ENCODE data around the gene CCDC93.

GRCh38 chr2:117935954-117936353 is 77.9 kb downstream of the CCDC93 start:
- TF ChIP-seq CREB1 (IDR thresholded peaks at IDR 0.05; ENCODE audit: low read depth) = no peak
- TF ChIP-seq BCL11A (IDR thresholded peaks at IDR 0.05; ENCODE audit: low read depth, low read length) = no peak
- no peak for TF ChIP-seq NR2C2 (IDR thresholded peaks at IDR 0.05; ENCODE audit: borderline replicate concordance, control insufficient read depth, insufficient read length, low read depth)
- no peak for TF ChIP-seq CTCF (IDR thresholded peaks at IDR 0.05 in 2 of 3, conservative IDR thresholded peaks at IDR 0.05 in 1 of 3; ENCODE audit: control insufficient read depth in 2 of 3, extremely low read depth in 1 of 3, insufficient read depth in 1 of 3, low read depth in 3 of 3, low read length in 3 of 3)
- no peak for TF ChIP-seq MXI1 (IDR thresholded peaks at IDR 0.05; ENCODE audit: low read depth, low read length)
- no peak for TF ChIP-seq CBFB (IDR thresholded peaks at IDR 0.05; ENCODE audit: low read depth)
- no peak for TF ChIP-seq GABPA (IDR thresholded peaks at IDR 0.05; ENCODE audit: low read depth)
- no peak for TF ChIP-seq SMC3 (IDR thresholded peaks at IDR 0.05; ENCODE audit: borderline replicate concordance, low read length)
- TF ChIP-seq POLR2AphosphoS5 (IDR thresholded peaks at IDR 0.05; ENCODE audit: low read length) = no peak
- no peak for TF ChIP-seq STAT3 (IDR thresholded peaks at IDR 0.05; ENCODE audit: low read depth, low read length)
- no peak for TF ChIP-seq ZSCAN29 (IDR thresholded peaks at IDR 0.05)
- no peak for TF ChIP-seq SMAD5 (IDR thresholded peaks at IDR 0.05; ENCODE audit: low read depth)
- no peak for TF ChIP-seq MAX (IDR thresholded peaks at IDR 0.05; ENCODE audit: low read depth, low read length)

Measured in GM12878 (cell line).